ENCODE measurements around the gene PTGER1. TPM values are rescaled to one million over a fixed set of nuclear protein-coding genes. Genes with fewer than 3 reads are reported as not detected.

Gene PTGER1
- total RNA-seq, 1 experiment from 2014 or later = 0.63 TPM

DNA sequence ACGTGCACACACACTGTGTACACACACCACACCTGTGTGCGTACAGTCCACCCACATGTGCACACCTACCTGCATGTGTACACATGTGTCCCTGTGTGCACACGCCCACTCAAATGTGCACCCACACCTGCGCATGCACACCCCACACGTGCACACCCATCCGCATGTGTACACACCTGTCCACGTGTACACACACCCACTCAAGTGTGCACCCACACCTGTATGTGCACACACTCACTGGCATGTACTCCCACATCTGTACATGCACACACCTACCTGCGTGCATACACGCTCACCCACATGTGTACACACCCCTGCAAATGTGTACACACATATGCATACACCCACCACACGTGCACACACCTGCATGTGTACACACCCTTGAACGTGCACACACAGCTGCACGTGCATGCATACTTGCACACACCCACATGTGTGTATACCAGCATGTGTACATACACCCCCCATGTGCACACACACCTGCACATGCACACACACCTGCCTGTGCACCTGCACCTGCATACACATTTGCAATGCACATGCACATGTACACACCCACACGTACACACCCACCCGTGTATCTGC lies 31.4 kb downstream of the PTGER1 start:
- Histone ChIP-seq H3K79me1 (ENCODE audit: insufficient read depth, low read depth, low read length, poor library complexity, severe bottlenecking) (no peaks in the 10 kb centered on the region), H3K4me2 (ENCODE audit: insufficient read depth, insufficient read length, low read length) (no peak overlapping the region), H3K14ac (ENCODE audit: insufficient read depth, low read length) (no peak overlapping the region), H2BK20ac (ENCODE audit: low read depth, low read length, poor library complexity, severe bottlenecking) (no peak overlapping the region), H3K18ac (ENCODE audit: insufficient read length, low read depth, low read length) (no peak overlapping the region), H3T11ph (ENCODE audit: low read length) (no peak overlapping the region), H3K23me2 (ENCODE audit: insufficient read length, low read depth, low read length, poor library complexity, severe bottlenecking) (no peaks in the 10 kb centered on the region), H2BK15ac (ENCODE audit: low read depth, low read length) (no peak overlapping the region), H3K27me3 (ENCODE audit: insufficient read depth, low read length) (no peaks in the 10 kb centered on the region), H4K91ac (ENCODE audit: insufficient read length, low read depth, low read length) (no peak overlapping the region), H4K5ac (ENCODE audit: insufficient read length, low read depth, low read length) (no peak overlapping the region), H2BK120ac (ENCODE audit: low read depth, low read length, poor library complexity, severe bottlenecking) (no peak overlapping the region), H3K4ac (ENCODE audit: low read depth, low read length) (no peak overlapping the region), H2AFZ (ENCODE audit: low read length) (no peak overlapping the region), H3K56ac (ENCODE audit: insufficient read length, low read depth, low read length) (no peak overlapping the region), H3K4me1 (ENCODE audit: insufficient read depth, low read length) (no peaks in the 10 kb centered on the region), H4K20me1 (ENCODE audit: control insufficient read depth, insufficient read depth, insufficient read length) (peaks cover 3% of the 10 kb centered on the region), H3K23ac (ENCODE audit: insufficient read length, low read depth, low read length) (no peak overlapping the region), H4K8ac (replicated peaks; ENCODE audit: insufficient read length, low read depth, low read length) (no peak overlapping the region), H3K27ac (ENCODE audit: insufficient read length, low read depth, low read length) (no peak overlapping the region), H3K79me2 (ENCODE audit: insufficient read depth, low read length) (peaks cover 3% of the 10 kb centered on the region; the same call in 1 of the 2 replicates), H2AK5ac (ENCODE audit: insufficient read length, low read length) (no peak overlapping the region), H2BK12ac (ENCODE audit: insufficient read length, low read depth, low read length) (no peak overlapping the region), H3K9ac (ENCODE audit: extremely low read depth, insufficient read length, low read length) (no peak overlapping the region), H3K9me3 (ENCODE audit: control insufficient read depth, low read depth, low read length) (no peaks in the 10 kb centered on the region), H2BK5ac (ENCODE audit: insufficient read length, low read length) (no peak overlapping the region)
- Mint-ChIP-seq H3K27ac (no peak overlapping the region), H3K9me3 (no peaks in the 10 kb centered on the region), H3K27me3 (ENCODE audit: low read depth) (no peaks in the 10 kb centered on the region), H3K36me3 (ENCODE audit: insufficient read depth in 1 of 3, low read depth in 3 of 3) (peaks cover 45 to 61% (median 56%) of the 10 kb centered on the region in 3 experiments), H3K4me3 (no peak overlapping the region), H3K4me1 (peaks cover 5 to 6% of the 10 kb centered on the region in 2 experiments)
- TF ChIP-seq, protein P1, sequence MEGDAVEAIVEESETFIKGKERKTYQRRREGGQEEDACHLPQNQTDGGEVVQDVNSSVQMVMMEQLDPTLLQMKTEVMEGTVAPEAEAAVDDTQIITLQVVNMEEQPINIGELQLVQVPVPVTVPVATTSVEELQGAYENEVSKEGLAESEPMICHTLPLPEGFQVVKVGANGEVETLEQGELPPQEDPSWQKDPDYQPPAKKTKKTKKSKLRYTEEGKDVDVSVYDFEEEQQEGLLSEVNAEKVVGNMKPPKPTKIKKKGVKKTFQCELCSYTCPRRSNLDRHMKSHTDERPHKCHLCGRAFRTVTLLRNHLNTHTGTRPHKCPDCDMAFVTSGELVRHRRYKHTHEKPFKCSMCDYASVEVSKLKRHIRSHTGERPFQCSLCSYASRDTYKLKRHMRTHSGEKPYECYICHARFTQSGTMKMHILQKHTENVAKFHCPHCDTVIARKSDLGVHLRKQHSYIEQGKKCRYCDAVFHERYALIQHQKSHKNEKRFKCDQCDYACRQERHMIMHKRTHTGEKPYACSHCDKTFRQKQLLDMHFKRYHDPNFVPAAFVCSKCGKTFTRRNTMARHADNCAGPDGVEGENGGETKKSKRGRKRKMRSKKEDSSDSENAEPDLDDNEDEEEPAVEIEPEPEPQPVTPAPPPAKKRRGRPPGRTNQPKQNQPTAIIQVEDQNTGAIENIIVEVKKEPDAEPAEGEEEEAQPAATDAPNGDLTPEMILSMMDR (conservative IDR thresholded peaks at IDR 0.05) = no peak
- no CpG with 5 or more reads among the region's 14 CpGs for WGBS (ENCODE audit: extremely low coverage, insufficient read length, low lambda C conversion rate)
- no peak for DNase-seq
